ENCODE data around the gene OR10V1. TPM values are rescaled to one million over a fixed set of nuclear protein-coding genes. Genes with fewer than 3 reads are reported as not detected.
A peak's percentile ranks its signal among the peaks of the same experiment; 100 is the strongest.
"Not testable (repeated sequence)": the region's sequence is repeated elsewhere in the genome, so short reads cannot be mapped to it uniquely, and the experiment has no call there.

OR10V1 gene
- total and polyA plus RNA-seq, 3 donors from 2014 or later: 0.39 TPM; not detected in 2

- H3K36me3 ChIP-seq (ENCODE audit: low read depth, missing control alignments): no peaks in the 10 kb centered on the region
- intact Hi-C loops (cut with DNase I; ENCODE audit: low total_unique reads): no loop called here
- H3K27me3 ChIP-seq: no peaks in the 10 kb centered on the region
- H3K4me3 ChIP-seq: no peak overlapping the region
- H3K4me1 ChIP-seq: no peaks in the 10 kb centered on the region
- no peak overlapping the region for H3K27ac ChIP-seq
- no peak for DNase-seq
- TF ChIP-seq POLR2A (IDR thresholded peaks at IDR 0.05) (no peak), CTCF (IDR thresholded peaks at IDR 0.05) (no peak)
- no peaks in the 10 kb centered on the region for H3K9me3 ChIP-seq
These were observed 20.7 kb downstream of the OR10V1 start for GRCh38 chr11:59692915-59693314.

- DNase-seq: no peak
- Histone ChIP-seq H3K27ac (no peak overlapping the region), H3K4me1 (no peaks in the 10 kb centered on the region), H3K36me3 (ENCODE audit: low read depth, missing control alignments) (no peaks in the 10 kb centered on the region), H3K4me3 (no peak overlapping the region), H3K9me3 (no peaks in the 10 kb centered on the region), H3K27me3 (no peaks in the 10 kb centered on the region)
- WGBS, 2 donors: 68 to 72% methylated on average over 2 of the region's 2 CpGs
- no peak for TF ChIP-seq CTCF (IDR thresholded peaks at IDR 0.05)
- TF ChIP-seq POLR2A (IDR thresholded peaks at IDR 0.05): no peak
- intact Hi-C loops (cut with DNase I; ENCODE audit: low total_unique reads): no loop called here
These were observed 22.5 kb downstream of the OR10V1 start for GRCh38 chr11:59691156-59691555.

- Histone ChIP-seq H3K27ac (no peak overlapping the region), H3K4me1 (no peaks in the 10 kb centered on the region), H3K27me3 (no peaks in the 10 kb centered on the region), H3K36me3 (ENCODE audit: low read depth, missing control alignments) (no peaks in the 10 kb centered on the region), H3K9me3 (no peaks in the 10 kb centered on the region), H3K4me3 (no peak overlapping the region)
- TF ChIP-seq CTCF (IDR thresholded peaks at IDR 0.05): no peak
- no peak for TF ChIP-seq POLR2A (IDR thresholded peaks at IDR 0.05)
- WGBS, 2 donors: 79 to 86% methylated on average over 3 of the region's 3 CpGs
- intact Hi-C loops (cut with DNase I; ENCODE audit: low total_unique reads): no loop called here
- no peak for DNase-seq
These were observed 24.6 kb downstream of the OR10V1 start for GRCh38 chr11:59689015-59689414.

GRCh38 chr11:59681260-59681725 is 32.4 kb downstream of the OR10V1 start:
- H3K36me3 ChIP-seq (ENCODE audit: low read depth, missing control alignments); DNase-seq; intact Hi-C loops (cut with DNase I; ENCODE audit: low total_unique reads); H3K4me3 ChIP-seq; H3K27ac ChIP-seq; H3K4me1 ChIP-seq; H3K9me3 ChIP-seq; H3K27me3 ChIP-seq: not testable (repeated sequence)
- WGBS, 2 donors: 75 to 78% methylated on average over 5 to 7 of the region's 7 CpGs

- H3K27ac ChIP-seq: no peak overlapping the region
- intact Hi-C loops (cut with DNase I; ENCODE audit: low total_unique reads): no loop called here
- DNase-seq: peak; percentile 81
- no peaks in the 10 kb centered on the region for H3K9me3 ChIP-seq
- TF ChIP-seq CTCF (IDR thresholded peaks at IDR 0.05): peak in 2 of 3 experiments; percentile 47 to 62
- TF ChIP-seq POLR2A (IDR thresholded peaks at IDR 0.05): no peak
- H3K27me3 ChIP-seq: no peaks in the 10 kb centered on the region
- H3K4me3 ChIP-seq: no peak overlapping the region
- no peaks in the 10 kb centered on the region for H3K36me3 ChIP-seq (ENCODE audit: low read depth, missing control alignments)
- H3K4me1 ChIP-seq: no peaks in the 10 kb centered on the region
- whole genome bisulfite sequencing, 2 donors: 68 to 69% methylated on average over 1 of the region's 1 CpG
These were observed 33.1 kb downstream of the OR10V1 start for GRCh38 chr11:59680287-59681154.

Measured in testis (tissue), 3 donors.